Measurements from ENCODE around the gene L2HGDH. TPM values are rescaled to one million over a fixed set of nuclear protein-coding genes. Genes with fewer than 3 reads are reported as not detected.

Gene L2HGDH
- total RNA-seq, 1 experiment from 2014 or later: 13.9 TPM

GRCh38 chr14:50343434-50343833 is 31.4 kb upstream of the L2HGDH start:
- CTCF ChIA-PET: no interaction called here

GRCh38 chr14:50342221-50343078 is 30.4 kb upstream of the L2HGDH start:
- intact Hi-C loops (cut with micrococcal nuclease; ENCODE audit: unreplicated experiment): no loop called here
- CTCF ChIA-PET: no interaction called here
- no peak overlapping the region for H3K27ac Mint-ChIP-seq (ENCODE audit: unreplicated experiment)
- H3K36me3 Mint-ChIP-seq (ENCODE audit: insufficient read depth, unreplicated experiment): no peaks in the 10 kb centered on the region
- no TSS peak for BruUV-seq (replicated peaks)
- TF ChIP-seq CTCF (IDR thresholded peaks at IDR 0.05; ENCODE audit: unreplicated experiment): no peak
- peaks cover 8% of the 10 kb centered on the region for H3K4me1 Mint-ChIP-seq (ENCODE audit: low read depth, unreplicated experiment)
- DNase-seq: no peak
- H3K9me3 Mint-ChIP-seq (ENCODE audit: low read depth, unreplicated experiment): no peaks in the 10 kb centered on the region
- no peak overlapping the region for H3K4me3 Mint-ChIP-seq (ENCODE audit: low read depth, unreplicated experiment)
- no peaks in the 10 kb centered on the region for H3K27me3 Mint-ChIP-seq (ENCODE audit: unreplicated experiment)

More at GRCh38 chr14:50343434-50343833, 31.4 kb upstream of the L2HGDH start:
- H3K27me3 Mint-ChIP-seq (ENCODE audit: unreplicated experiment): no peaks in the 10 kb centered on the region
- H3K9me3 Mint-ChIP-seq (ENCODE audit: low read depth, unreplicated experiment): no peaks in the 10 kb centered on the region
- H3K4me3 Mint-ChIP-seq (ENCODE audit: low read depth, unreplicated experiment): no peak overlapping the region
- no peak for TF ChIP-seq CTCF (IDR thresholded peaks at IDR 0.05; ENCODE audit: unreplicated experiment)
- no TSS peak for BruUV-seq (replicated peaks)
- no peak overlapping the region for H3K27ac Mint-ChIP-seq (ENCODE audit: unreplicated experiment)
- intact Hi-C loops (cut with micrococcal nuclease; ENCODE audit: unreplicated experiment): no loop called here
- H3K4me1 Mint-ChIP-seq (ENCODE audit: low read depth, unreplicated experiment): peaks cover 14% of the 10 kb centered on the region
- DNase-seq: no peak
- no peaks in the 10 kb centered on the region for H3K36me3 Mint-ChIP-seq (ENCODE audit: insufficient read depth, unreplicated experiment)

GRCh38 chr14:50340963-50341362 is 28.9 kb upstream of the L2HGDH start:
- intact Hi-C loops (cut with micrococcal nuclease; ENCODE audit: unreplicated experiment): no loop called here

GRCh38 chr14:50340045-50340444 is 28.0 kb upstream of the L2HGDH start:
- no TSS peak for BruUV-seq (replicated peaks)
- DNase-seq: no peak
- Mint-ChIP-seq H3K4me3 (ENCODE audit: low read depth, unreplicated experiment) (no peak overlapping the region), H3K36me3 (ENCODE audit: insufficient read depth, unreplicated experiment) (no peaks in the 10 kb centered on the region), H3K9me3 (ENCODE audit: low read depth, unreplicated experiment) (no peaks in the 10 kb centered on the region), H3K27me3 (ENCODE audit: unreplicated experiment) (no peaks in the 10 kb centered on the region), H3K4me1 (ENCODE audit: low read depth, unreplicated experiment) (no peaks in the 10 kb centered on the region), H3K27ac (ENCODE audit: unreplicated experiment) (no peak overlapping the region)
- CTCF ChIA-PET: interaction anchor here (0.6 kb wide), 1 partner anchor 70 kb away, joined by 3 read pairs; no protein-coding TSS in a partner anchor
- TF ChIP-seq CTCF (IDR thresholded peaks at IDR 0.05; ENCODE audit: unreplicated experiment): no peak
- intact Hi-C loops (cut with micrococcal nuclease; ENCODE audit: unreplicated experiment): no loop called here

More at GRCh38 chr14:50340963-50341362, 28.9 kb upstream of the L2HGDH start:
- TF ChIP-seq CTCF (IDR thresholded peaks at IDR 0.05; ENCODE audit: unreplicated experiment): no peak
- CTCF ChIA-PET: interaction anchor here (0.5 to 1.1 kb wide), 3 partner anchors 24 to 811 kb away, joined by 3 to 4 read pairs (median 3); no protein-coding TSS in a partner anchor
- DNase-seq: no peak
- H3K36me3 Mint-ChIP-seq (ENCODE audit: insufficient read depth, unreplicated experiment): no peaks in the 10 kb centered on the region
- H3K4me3 Mint-ChIP-seq (ENCODE audit: low read depth, unreplicated experiment): no peak overlapping the region
- no peak overlapping the region for H3K27ac Mint-ChIP-seq (ENCODE audit: unreplicated experiment)
- no TSS peak for BruUV-seq (replicated peaks)
- H3K4me1 Mint-ChIP-seq (ENCODE audit: low read depth, unreplicated experiment): no peaks in the 10 kb centered on the region
- no peaks in the 10 kb centered on the region for H3K27me3 Mint-ChIP-seq (ENCODE audit: unreplicated experiment)
- H3K9me3 Mint-ChIP-seq (ENCODE audit: low read depth, unreplicated experiment): no peaks in the 10 kb centered on the region
